K562 (cell line): Measurements from ENCODE around the gene KNCN. TPM values are rescaled to one million over a fixed set of nuclear protein-coding genes. Genes with fewer than 3 reads are reported as not detected.

Experiments used
- ADNP ChIP-seq: fragments of 200-800 bp; sonication (Bioruptor generic); IDR thresholded peaks from 2 replicates; pipeline ENCODE4 v1.6.1; 2016; ENCODE audit warnings: missing genetic modification characterization, missing compliant biosample characterization
- ATF3 ChIP-seq, 2 experiments: fragments of 450-650 bp in 1 of 2; sonication (generic) in 1 of 2; formaldehyde crosslinking in 1 of 2; IDR thresholded peaks in 1 of 2; conservative IDR thresholded peaks in 1 of 2; 2 replicates each; pipeline versions ENCODE4 v1.6.1 to v1.8.1; 2016 to 2023; ENCODE audit warnings: mild to moderate bottlenecking in 2 of 2, moderate library complexity in 2 of 2, inconsistent platforms in 1 of 2, missing genetic modification reagents in 1 of 2
- ESRRA ChIP-seq: fragments of 450-650 bp; IDR thresholded peaks from 2 replicates; pipeline ENCODE4 v1.6.1; 2014; ENCODE audit warnings: low read depth, mild to moderate bottlenecking, moderate library complexity, borderline replicate concordance
- GATAD2A ChIP-seq: fragments of 450-650 bp; IDR thresholded peaks from 2 replicates; pipeline ENCODE4 v1.6.1; 2017
- HDAC2 ChIP-seq: fragments of 450-650 bp; IDR thresholded peaks from 2 replicates; pipeline ENCODE4 v1.6.1; 2016; ENCODE audit warnings: mild to moderate bottlenecking
- MAFG ChIP-seq: fragments of 450-650 bp; conservative IDR thresholded peaks from 2 replicates; pipeline ENCODE4 v1.6.1; 2016; ENCODE audit warnings: missing genetic modification characterization, missing compliant biosample characterization
- NCOA1 ChIP-seq: fragments of 450-650 bp; IDR thresholded peaks from 2 replicates; pipeline ENCODE4 v1.6.1; 2016; ENCODE audit warnings: low read depth
- POLR3G ChIP-seq: IDR thresholded peaks from 2 replicates; pipeline ENCODE4 v1.6.1; 2011; ENCODE audit not compliant: insufficient read length, insufficient replicate concordance; ENCODE audit errors: extremely low read depth
- PYGO2 ChIP-seq: fragments of 450-650 bp; IDR thresholded peaks from 2 replicates; pipeline ENCODE4 v1.6.1; 2016; ENCODE audit warnings: mild to moderate bottlenecking, missing genetic modification characterization, moderate library complexity, missing compliant biosample characterization
- REST ChIP-seq, 2 experiments: fragments of 450-650 bp; formaldehyde crosslinking in 1 of 2; IDR thresholded peaks; 2 replicates each; pipeline versions ENCODE4 v1.4.0 to v1.6.1; 2014 to 2020; ENCODE audit warnings: mild to moderate bottlenecking in 2 of 2, borderline replicate concordance in 1 of 2, low read depth in 1 of 2
- SIX5 ChIP-seq, 2 experiments: IDR thresholded peaks; 2 replicates each; pipeline ENCODE4 v1.6.1; 2011; ENCODE audit warnings: low read length in 2 of 2, borderline replicate concordance in 1 of 2, low read depth in 1 of 2, mild to moderate bottlenecking in 1 of 2, moderate library complexity in 1 of 2; ENCODE audit not compliant: insufficient read depth in 1 of 2
- SMAD1 ChIP-seq: fragments of 150-350 bp; IDR thresholded peaks from 2 replicates; pipeline ENCODE4 v1.6.1; 2014; ENCODE audit warnings: low read length, low read depth; ENCODE audit not compliant: partially characterized antibody
- SMAD4 ChIP-seq: fragments of 250-450 bp; sonication (Bioruptor Pico); conservative IDR thresholded peaks from 2 replicates; pipeline ENCODE4 v1.8.0; 2021; ENCODE audit warnings: inconsistent platforms, mild to moderate bottlenecking, moderate library complexity
- SMC3 ChIP-seq: conservative IDR thresholded peaks from 2 replicates; pipeline ENCODE4 v1.6.1; 2011; ENCODE audit warnings: low read depth, low read length, improper control_type of control experiment; ENCODE audit not compliant: insufficient read depth
- SNIP1 ChIP-seq: fragments of 450-650 bp; IDR thresholded peaks from 2 replicates; pipeline ENCODE4 v1.7.1; 2017; ENCODE audit warnings: low read depth, mild to moderate bottlenecking
- SP1 ChIP-seq: sonication (generic); formaldehyde crosslinking; IDR thresholded peaks from 2 replicates; pipeline ENCODE4 v1.8.1; 2022; ENCODE audit warnings: mild to moderate bottlenecking, missing genetic modification reagents
- THAP7 ChIP-seq: fragments of 250-450 bp; sonication (Bioruptor Pico); IDR thresholded peaks from 2 replicates; pipeline ENCODE4 v1.5.0; 2021
- ZNF830 ChIP-seq: fragments of 250-450 bp; sonication (Bioruptor Pico); IDR thresholded peaks from 2 replicates; pipeline ENCODE4 v1.5.0; 2021; ENCODE audit warnings: mild to moderate bottlenecking
- polyA plus RNA-seq, 8 experiments: library from polyadenylated mRNA; depleted of rRNA in 4 of 8; stranded (reverse) in 5 of 8; unstranded in 3 of 8; fragments of >200 nt; fragmentation: Nextera tagmentation in 2 of 8; fragmentation: Illumina TruSeq in 1 of 8; extraction: Ambion mirVana in 2 of 8; extraction: Trizol in 1 of 8; gene quantifications; 2 replicates each; pipeline versions ENCODE4 v1.2.1 to v1.2.3, GENCODE V29; 2011 to 2014; ENCODE audit warnings: inconsistent platforms in 1 of 8, missing spikeins in 1 of 8
- total RNA-seq, 7 experiments: library from RNA; depleted of rRNA in 6 of 7; stranded (reverse); fragments of >200 nt in 6 of 7; fragmentation: Illumina TruSeq in 2 of 7; extraction: Trizol in 2 of 7; gene quantifications; 2 replicates each; pipeline versions ENCODE4 v1.2.1 to v1.2.3, GENCODE V29; 2011 to 2021; ENCODE audit warnings: low replicate concordance in 1 of 7

The KNCN gene
- total and polyA plus RNA-seq, 9 of the 15 experiments (the other 6 are each of a cell fraction or from before 2014, with no cell fraction given): not detected

GRCh38 chr1:46547481-46548383 is 3.7 kb downstream of the KNCN start (continued):
- TF ChIP-seq REST (IDR thresholded peaks at IDR 0.05; ENCODE audit: borderline replicate concordance): peak; percentile 66
- TF ChIP-seq REST (CRISPR knock-in tag; IDR thresholded peaks at IDR 0.05; ENCODE audit: low read depth): no peak
- TF ChIP-seq SMAD4 (CRISPR knock-in tag): 0 out of 2 replicates have a peak, but pooled peaks have one; percentile 30
- no peak for TF ChIP-seq ATF3 (IDR thresholded peaks at IDR 0.05)
- TF ChIP-seq ATF3 (CRISPR knock-in tag; conservative IDR thresholded peaks at IDR 0.05): no peak
- no peak for TF ChIP-seq MAFG (tag)
- no peak for TF ChIP-seq SNIP1
- TF ChIP-seq SMC3: peak; percentile 75
- TF ChIP-seq HDAC2: no peak
- no peak for TF ChIP-seq ZNF830 (CRISPR knock-in tag)
- TF ChIP-seq PYGO2 (tag): no peak
- no peak for TF ChIP-seq SP1 (CRISPR knock-in tag)
- no peak for TF ChIP-seq GATAD2A
- TF ChIP-seq ESRRA: 0 out of 2 replicates have a peak, but pooled peaks have one; percentile 28
- no peak for TF ChIP-seq SIX5 (IDR thresholded peaks at IDR 0.05; ENCODE audit: borderline replicate concordance in 1 of 2, insufficient read depth in 1 of 2, low read depth in 1 of 2, low read length in 2 of 2)
- no peak for TF ChIP-seq POLR3G
- TF ChIP-seq SMAD1: no peak
- TF ChIP-seq THAP7: no peak
- TF ChIP-seq ADNP (tag): no peak
- no peak for TF ChIP-seq NCOA1
